HepG2 (cell line): ENCODE data around the gene SUSD4. TPM values are rescaled to one million over a fixed set of nuclear protein-coding genes. Genes with fewer than 3 reads are reported as not detected.

Experiments
- ATAC-seq: fragments of 200-7000 bp; cut with Tn5 transposase; 3 replicates; pipeline ENCODE4 v1.9.1; 2020; ENCODE audit warnings: mild to moderate bottlenecking, moderate library complexity
- BruUV-seq: library from RNA; stranded (reverse); fragments of 400-500 nt; replicated peaks from 2 replicates; lab custom pipeline; 2021; lab: Mats Ljungman, UMichigan
- CTCF ChIA-PET: fragments of 300-600 bp; formaldehyde crosslinking; extraction: SDS; loops from one replicate; lab custom pipeline; 2021; ENCODE audit warnings: low total read pairs, inconsistent platforms, low intra/inter-chr PET ratio; lab: Yijun Ruan, JAX
- POLR2A ChIA-PET: fragments of 350-600 bp; sonication (Branson Sonifier 250); formaldehyde crosslinking; loops from one replicate; lab custom pipeline; 2020; ENCODE audit warnings: antibody characterized with exemption, inconsistent platforms; lab: Yijun Ruan, JAX
- DNase-seq: peaks from one replicate; pipeline ENCODE4 v3.0.0-alpha.2; 2015; ENCODE audit warnings: low spot score
- FAIRE-seq: peaks from 3 replicates; lab custom pipeline; 2011; peaks lifted over from hg19 to GRCh38; lab: Jason Lieb, UNC
- H2AFZ ChIP-seq: one replicate; pipeline ENCODE4 v1.6.1; 2011; ENCODE audit warnings: low read length, inconsistent platforms
- H3K27ac ChIP-seq: fragments of 300-600 bp; 3 replicates; pipeline ENCODE4 v1.8.0; 2011; ENCODE audit warnings: mixed run types, mild to moderate bottlenecking, mixed read lengths, low read length, inconsistent platforms; ENCODE audit not compliant: insufficient read depth; ENCODE audit errors: extremely low read length
- H3K27me3 ChIP-seq, 2 experiments: fragments of 200-600 bp in 1 of 2; 2 replicates in 1 of 2; 3 replicates in 1 of 2; pipeline versions ENCODE4 v1.6.0 to v1.8.0; 2011; ENCODE audit warnings: low read length in 2 of 2, mild to moderate bottlenecking in 2 of 2, moderate library complexity in 2 of 2, inconsistent platforms in 1 of 2; ENCODE audit not compliant: insufficient read depth in 2 of 2, control insufficient read depth in 1 of 2
- H3K36me3 ChIP-seq, 2 experiments: fragments of 200-600 bp in 1 of 2; replicated peaks in 1 of 2; 2 replicates in 1 of 2; 3 replicates in 1 of 2; pipeline versions ENCODE4 v1.5.1 to v1.8.0; 2011; ENCODE audit warnings: low read length in 2 of 2, inconsistent platforms in 1 of 2; ENCODE audit not compliant: insufficient read depth in 2 of 2, control insufficient read depth in 1 of 2
- H3K4me1 ChIP-seq: 2 replicates; pipeline ENCODE4 v1.5.1; 2012; ENCODE audit warnings: low read length, inconsistent platforms; ENCODE audit not compliant: insufficient read depth
- H3K4me2 ChIP-seq: 2 replicates; pipeline ENCODE4 v1.6.0; 2011; ENCODE audit warnings: low read depth, low read length, inconsistent platforms
- H3K4me3 ChIP-seq, 3 experiments: fragments of 200-600 bp in 1 of 3; sonication (generic), shearing (Covaris generic) in 1 of 3; replicated peaks in 1 of 3; 2 replicates each; pipeline ENCODE4 v1.5.1; 2011 to 2016; ENCODE audit warnings: low read length in 3 of 3, inconsistent platforms in 2 of 3, low read depth in 2 of 3, mild to moderate bottlenecking in 2 of 3, control low read depth in 1 of 3, mixed read lengths in 1 of 3; ENCODE audit not compliant: insufficient read depth in 1 of 3
- H3K79me2 ChIP-seq: one replicate; pipeline ENCODE4 v1.6.1; 2011; ENCODE audit warnings: low read length, inconsistent platforms; ENCODE audit not compliant: insufficient read depth
- H3K9ac ChIP-seq: 2 replicates; pipeline ENCODE4 v1.6.0; 2011; ENCODE audit warnings: mild to moderate bottlenecking, low read depth, low read length, inconsistent platforms; ENCODE audit not compliant: insufficient read depth
- H3K9me3 ChIP-seq: 2 replicates; pipeline ENCODE4 v1.5.1; 2012; ENCODE audit warnings: mild to moderate bottlenecking, low read length
- H4K20me1 ChIP-seq: 2 replicates; pipeline ENCODE4 v1.6.0; 2011; ENCODE audit warnings: inconsistent platforms, mild to moderate bottlenecking, low read length, moderate library complexity; ENCODE audit not compliant: insufficient read depth
- EEA1 ChIP-seq: sonication (generic); formaldehyde crosslinking; IDR thresholded peaks from 2 replicates; pipeline ENCODE4 v1.5.1; 2020; ENCODE audit warnings: mild to moderate bottlenecking, missing genetic modification reagents, borderline replicate concordance
- ETS1 ChIP-seq: sonication (generic); formaldehyde crosslinking; IDR thresholded peaks from 2 replicates; pipeline ENCODE4 v1.4.0; 2020; ENCODE audit warnings: missing genetic modification reagents
- IKZF4 ChIP-seq: sonication (generic); formaldehyde crosslinking; IDR thresholded peaks from 2 replicates; pipeline ENCODE4 v1.5.1; 2020; ENCODE audit warnings: borderline replicate concordance, mild to moderate bottlenecking, low read depth, missing genetic modification reagents; ENCODE audit errors: not compliant biosample characterization
- MXD3 ChIP-seq: IDR thresholded peaks from 2 replicates; pipeline ENCODE4 v1.6.1; 2016; ENCODE audit warnings: mild to moderate bottlenecking, missing biosample characterization, missing genetic modification reagents
- MYPOP ChIP-seq: sonication (generic); formaldehyde crosslinking; IDR thresholded peaks from 2 replicates; pipeline ENCODE4 v1.8.1; 2023; ENCODE audit warnings: mild to moderate bottlenecking, moderate library complexity, missing genetic modification reagents
- RFXAP ChIP-seq: sonication (generic); formaldehyde crosslinking; IDR thresholded peaks from 2 replicates; pipeline ENCODE4 v1.4.0; 2020; ENCODE audit warnings: missing genetic modification reagents, borderline replicate concordance
- SNAI1 ChIP-seq: sonication (generic); formaldehyde crosslinking; IDR thresholded peaks from 2 replicates; pipeline ENCODE4 v1.5.0; 2020; ENCODE audit warnings: mild to moderate bottlenecking, missing genetic modification reagents, borderline replicate concordance
- SRF ChIP-seq: IDR thresholded peaks from 2 replicates; pipeline ENCODE4 v1.6.1; 2011; ENCODE audit warnings: mild to moderate bottlenecking, low read depth, low read length, moderate library complexity
- STAT6 ChIP-seq: sonication (generic); formaldehyde crosslinking; IDR thresholded peaks from 2 replicates; pipeline ENCODE4 v1.4.0; 2020; ENCODE audit warnings: missing genetic modification reagents, mild to moderate bottlenecking, borderline replicate concordance
- TFDP1 ChIP-seq: IDR thresholded peaks from 2 replicates; pipeline ENCODE4 v1.6.1; 2016; ENCODE audit warnings: missing compliant biosample characterization, missing genetic modification reagents, borderline replicate concordance
- XRCC5 ChIP-seq: fragments of 200-400 bp; formaldehyde crosslinking; optimal IDR thresholded peaks from 2 replicates; pipeline ENCODE3; 2017; ENCODE audit warnings: mild to moderate bottlenecking, low read length
- ZFP36L2 ChIP-seq: sonication (generic); formaldehyde crosslinking; IDR thresholded peaks from 2 replicates; pipeline ENCODE4 v1.4.0; 2020; ENCODE audit warnings: missing genetic modification reagents
- ZNF264 ChIP-seq: sonication (generic); formaldehyde crosslinking; IDR thresholded peaks from 2 replicates; pipeline ENCODE4 v1.4.0; 2020; ENCODE audit warnings: missing genetic modification reagents
- ZNF30 ChIP-seq: sonication (generic); formaldehyde crosslinking; IDR thresholded peaks from 2 replicates; pipeline ENCODE4 v1.5.0; 2020; ENCODE audit warnings: mild to moderate bottlenecking, missing genetic modification reagents
- ZNF335 ChIP-seq: sonication (generic); formaldehyde crosslinking; IDR thresholded peaks from 2 replicates; pipeline ENCODE4 v1.4.0; 2020; ENCODE audit warnings: missing genetic modification reagents
- ZNF510 ChIP-seq: sonication (generic); formaldehyde crosslinking; IDR thresholded peaks from 2 replicates; pipeline ENCODE4 v1.4.0; 2020; ENCODE audit warnings: low read depth, mild to moderate bottlenecking, missing genetic modification reagents
- ZNF543 ChIP-seq: sonication (generic); formaldehyde crosslinking; IDR thresholded peaks from 2 replicates; pipeline ENCODE4 v1.4.0; 2020; ENCODE audit warnings: mild to moderate bottlenecking, missing genetic modification reagents
- WGBS: methylation state at CpG from one replicate; pipeline ENCODE4 v1.1.6; 2017; ENCODE audit warnings: low lambda C conversion rate; 5-methylcytosine and 5-hydroxymethylcytosine counted together
- in situ Hi-C: cut with HindIII; loops from 2 replicates; pipeline ENCODE4 v1.10.0; 2017; ENCODE audit warnings: low pct_unique_long_range_greater_than_20kb; ENCODE audit not compliant: extremely low pct_ligation_motif_present
- intact Hi-C: fragments of 100-400 bp; cut with micrococcal nuclease; formaldehyde crosslinking; loops from one replicate; pipeline ENCODE4 v1.10.0; 2022; ENCODE audit not compliant: unreplicated experiment
- polyA plus RNA-seq, 8 experiments: library from polyadenylated mRNA; depleted of rRNA in 3 of 8; stranded (reverse) in 7 of 8; unstranded in 1 of 8; fragments of >200 nt; fragmentation: Illumina TruSeq in 4 of 8; extraction: Trizol in 4 of 8; gene quantifications; 2 replicates each; pipeline versions ENCODE4 v1.2.1 to v1.2.3, GENCODE V29; 2011 to 2016; ENCODE audit warnings: low read depth in 4 of 8, missing spikeins in 1 of 8, mixed read lengths in 1 of 8; ENCODE audit not compliant: insufficient read depth in 1 of 8
- total RNA-seq, 5 experiments: library from RNA; depleted of rRNA; stranded (reverse); fragments of >200 nt; fragmentation: Illumina TruSeq; extraction: Trizol; gene quantifications; 2 replicates each; pipeline ENCODE4 v1.2.3, GENCODE V29; 2016; ENCODE audit warnings: low read depth in 1 of 5

Gene SUSD4
- total and polyA plus RNA-seq, 2 of the 13 experiments (the other 11 are each of a cell fraction or from before 2014, with no cell fraction given): not detected

- ChIA-PET POLR2A (no interaction called here), CTCF (no interaction called here)
- DNase-seq (no peak), FAIRE-seq (no peak), ATAC-seq (no peak)
- Histone ChIP-seq H3K36me3 (no peaks in the 10 kb centered on the region), H3K9ac (no peak overlapping the region), H3K4me3 (no peak overlapping the region), H4K20me1 (no peaks in the 10 kb centered on the region), H3K79me2 (no peaks in the 10 kb centered on the region), H3K27ac (no peak overlapping the region), H2AFZ (no peak overlapping the region), H3K4me2 (no peak overlapping the region), H3K9me3 (no peaks in the 10 kb centered on the region), H3K4me1 (no peaks in the 10 kb centered on the region), H3K27me3 (peaks cover 0 to 2% of the 10 kb centered on the region in 2 experiments; a peak in 3 of 5 replicates)
- no TSS peak for BruUV-seq
- WGBS: 38% methylated on average over 1 of the region's 4 CpGs
- in situ Hi-C loops (no loop called here), intact Hi-C loops (no loop called here)
- no peak for TF ChIP-seq SRF
- TF ChIP-seq ZNF510 (CRISPR knock-in tag): no peak
- no peak for TF ChIP-seq SNAI1
- no peak for TF ChIP-seq MXD3 (CRISPR knock-in tag)
- no peak for TF ChIP-seq TFDP1 (CRISPR knock-in tag)
- TF ChIP-seq ZNF335 (CRISPR knock-in tag): no peak
- no peak for TF ChIP-seq XRCC5
- no peak for TF ChIP-seq ZNF30 (CRISPR knock-in tag)
- TF ChIP-seq EEA1 (CRISPR knock-in tag): no peak
- TF ChIP-seq ZFP36L2 (CRISPR knock-in tag): no peak
- no peak for TF ChIP-seq STAT6 (CRISPR knock-in tag)
- TF ChIP-seq ETS1 (CRISPR knock-in tag): no peak
- TF ChIP-seq MYPOP (CRISPR knock-in tag): no peak
- TF ChIP-seq ZNF543 (CRISPR knock-in tag): no peak
- no peak for TF ChIP-seq IKZF4
- TF ChIP-seq ZNF264 (CRISPR knock-in tag): no peak
- no peak for TF ChIP-seq RFXAP (CRISPR knock-in tag)
Measured at GRCh38 chr1:223204424-223204823, 159.6 kb downstream of the SUSD4 start.
